Colon (tissue), 2 donors: Measurements from ENCODE around the gene APEH.

Source experiments
- FAIRE-seq: peaks from 2 replicates; lab custom pipeline; 2012; peaks lifted over from hg19 to GRCh38; lab: Jason Lieb, UNC
- donor health status: control.
- donor health status: control.

The APEH gene

DNA sequence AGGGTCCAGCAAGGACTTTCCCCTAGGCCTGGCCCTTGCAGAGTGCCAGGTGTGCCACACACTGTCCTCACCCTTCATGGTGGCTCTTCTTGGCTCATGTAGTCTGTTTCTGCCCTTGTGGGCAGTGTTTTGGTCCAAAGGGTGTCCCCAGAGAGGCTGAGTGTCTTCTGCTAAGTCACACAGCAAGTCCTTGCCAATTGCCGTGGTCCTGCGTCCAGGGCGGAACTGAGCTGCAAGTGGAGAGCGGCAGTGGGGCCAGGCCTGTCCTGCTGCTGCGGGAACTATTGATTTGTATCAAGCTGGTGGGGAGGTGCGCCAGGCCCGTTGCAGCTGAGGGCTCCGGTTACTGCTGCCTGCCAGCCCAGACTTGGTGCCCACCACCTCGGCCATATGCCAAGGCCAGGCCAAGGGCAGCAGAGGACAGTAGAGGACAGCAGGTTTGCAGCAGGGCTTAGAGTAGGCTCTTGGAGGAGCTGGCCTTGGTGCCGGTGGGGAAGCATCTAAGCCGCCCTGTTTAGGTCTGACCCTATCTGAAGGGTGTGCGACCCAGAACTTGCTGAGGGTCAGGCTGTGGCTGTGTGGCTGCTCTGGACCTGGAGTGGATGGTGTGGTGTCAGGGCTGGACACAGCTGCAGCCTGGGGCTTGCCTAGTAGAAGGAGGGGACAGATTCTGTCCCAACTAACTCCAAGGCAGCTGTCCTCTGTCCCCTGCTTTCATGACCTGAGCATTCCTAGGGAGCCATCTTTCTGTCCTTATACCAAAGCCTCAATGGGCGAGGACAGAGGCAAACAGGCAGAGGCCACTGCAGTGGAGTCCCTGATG is 40.8 kb downstream of the APEH start:
- FAIRE-seq = no peak

DNA sequence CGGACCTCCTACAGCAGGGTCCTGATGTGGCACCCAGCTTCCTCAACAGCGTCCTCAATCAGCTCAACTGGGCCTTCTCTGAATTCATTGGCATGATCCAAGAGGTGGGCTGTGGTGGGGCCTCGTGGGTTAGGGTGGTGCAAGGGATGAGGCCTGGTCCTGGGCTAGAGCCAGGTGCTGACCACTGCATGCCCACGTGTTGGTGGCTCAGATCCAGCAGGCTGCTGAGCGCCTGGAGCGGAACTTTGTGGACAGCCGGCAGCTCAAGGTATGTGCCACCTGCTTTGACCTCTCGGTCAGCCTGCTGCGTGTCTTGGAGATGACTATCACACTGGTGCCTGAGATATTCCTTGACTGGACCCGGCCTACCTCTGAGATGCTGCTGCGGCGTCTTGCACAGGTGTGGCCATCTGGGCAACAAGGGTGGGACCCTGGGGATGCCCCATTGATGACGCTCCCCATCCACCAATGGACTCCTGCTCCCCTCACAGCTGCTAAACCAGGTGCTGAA is 41.5 kb downstream of the APEH start:
- FAIRE-seq = no peak

GRCh38 chr3:49716169-49716568 is 42.0 kb downstream of the APEH start:
- FAIRE-seq = no peak

- no peak for FAIRE-seq
Observed at GRCh38 chr3:49716691-49717210, 42.6 kb downstream of the APEH start.

- FAIRE-seq = no peak
Observed at GRCh38 chr3:49717211-49717958, 43.2 kb downstream of the APEH start.

DNA sequence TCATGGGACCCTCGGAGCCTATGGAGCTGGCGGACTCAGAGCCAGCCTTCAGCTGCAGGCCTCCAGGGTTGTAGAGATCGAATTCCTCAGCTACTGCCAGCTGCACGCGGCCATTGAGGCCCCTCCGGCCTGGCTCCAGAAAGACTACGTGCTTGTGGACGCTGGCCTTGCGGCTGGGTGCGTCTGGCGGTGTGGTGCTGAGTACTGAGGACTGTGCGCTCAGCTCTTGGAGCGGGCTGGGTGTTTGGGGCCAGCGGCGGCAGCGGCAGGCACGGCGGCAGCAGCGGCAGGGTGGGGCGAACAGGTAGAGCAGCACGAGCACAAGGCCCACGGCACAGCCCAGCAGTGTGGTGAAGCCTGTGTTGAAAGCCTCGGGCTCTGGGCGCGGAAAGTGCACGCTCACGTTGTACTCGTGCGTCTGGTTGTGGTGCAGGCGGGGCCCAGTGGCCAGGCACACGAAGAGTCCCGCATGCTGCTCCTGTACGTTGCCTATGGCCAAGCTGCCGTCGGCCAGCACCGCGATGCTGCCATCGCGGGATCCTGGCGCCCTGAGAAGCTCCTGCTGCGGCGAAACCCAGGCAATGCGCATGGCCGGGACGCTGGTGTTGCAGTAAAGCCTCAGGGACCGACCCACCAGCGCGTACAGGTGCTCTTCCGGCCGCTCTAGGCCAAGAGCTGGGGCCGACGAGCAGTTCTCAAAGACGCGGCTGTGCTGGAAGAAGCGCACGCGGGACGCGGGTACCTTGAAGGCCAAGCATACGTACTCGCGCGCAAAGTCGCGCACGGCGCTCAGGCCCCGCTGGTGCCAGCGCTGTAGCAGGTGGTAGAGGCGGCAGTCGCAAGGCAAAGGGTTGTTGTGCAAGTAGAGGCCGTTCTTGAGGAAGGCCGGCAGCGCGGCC is 44.1 kb downstream of the APEH start:
- FAIRE-seq = no peak

DNA sequence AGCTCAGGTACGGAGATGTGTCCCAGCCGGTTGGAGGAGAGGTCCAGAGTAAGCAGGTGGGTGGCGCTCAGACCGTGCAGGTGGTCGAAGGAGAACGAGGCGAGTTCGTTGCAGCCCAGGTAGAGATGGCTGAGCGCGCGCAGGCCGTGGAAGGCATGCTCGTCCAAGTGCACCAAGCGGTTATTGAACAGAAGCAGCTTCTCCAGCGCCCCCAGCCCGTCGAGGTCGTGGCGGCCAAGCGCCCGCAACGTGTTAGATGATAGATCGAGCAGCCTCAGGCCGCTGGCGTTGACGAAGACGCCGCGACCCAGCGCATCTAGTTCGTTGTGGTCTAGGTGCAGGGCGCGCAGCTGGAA is 44.7 kb downstream of the APEH start:
- no peak for FAIRE-seq

- FAIRE-seq = no peak
Observed at GRCh38 chr3:49719214-49719884, 45.2 kb downstream of the APEH start, which contains the start of gene AMIGO3. TSS of gene AMIGO3 (minus strand) at chr3:49719684. CDS start at chr3:49719465, 219 bp downstream.

DNA sequence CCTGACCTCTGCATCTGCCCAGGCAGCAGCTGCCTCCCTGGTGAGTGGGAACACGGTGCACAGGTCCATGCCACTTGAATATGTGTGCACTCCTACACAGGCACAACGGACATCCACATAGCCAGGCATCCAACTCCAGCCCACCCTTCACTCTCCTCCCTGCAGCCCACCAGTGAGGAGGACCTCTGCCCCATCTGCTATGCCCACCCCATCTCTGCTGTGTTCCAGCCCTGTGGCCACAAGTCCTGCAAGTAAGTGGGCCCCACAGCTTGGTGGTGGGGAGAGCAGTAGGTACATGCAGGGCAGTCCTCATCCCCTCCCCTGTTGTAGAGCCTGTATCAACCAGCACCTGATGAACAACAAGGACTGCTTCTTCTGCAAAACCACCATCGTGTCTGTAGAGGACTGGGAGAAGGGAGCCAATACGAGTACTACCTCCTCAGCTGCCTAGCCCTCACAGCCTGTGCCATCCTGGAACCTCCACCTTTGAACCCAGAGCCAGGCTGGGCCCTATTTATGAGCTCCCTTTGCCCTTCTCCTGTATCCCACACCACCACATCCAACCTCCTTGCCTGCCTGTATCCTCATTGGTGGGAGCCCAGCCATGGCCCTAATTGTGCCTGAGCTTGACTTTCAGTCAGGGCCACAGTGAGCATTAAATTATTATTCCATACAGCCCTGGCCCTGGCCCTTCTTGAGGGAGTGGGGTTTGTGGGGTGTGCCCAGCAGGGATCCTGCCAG is 46.9 kb downstream of the APEH start:
- FAIRE-seq = no peak

GRCh38 chr3:49721596-49721895 is 47.4 kb downstream of the APEH start:
- FAIRE-seq = no peak

DNA sequence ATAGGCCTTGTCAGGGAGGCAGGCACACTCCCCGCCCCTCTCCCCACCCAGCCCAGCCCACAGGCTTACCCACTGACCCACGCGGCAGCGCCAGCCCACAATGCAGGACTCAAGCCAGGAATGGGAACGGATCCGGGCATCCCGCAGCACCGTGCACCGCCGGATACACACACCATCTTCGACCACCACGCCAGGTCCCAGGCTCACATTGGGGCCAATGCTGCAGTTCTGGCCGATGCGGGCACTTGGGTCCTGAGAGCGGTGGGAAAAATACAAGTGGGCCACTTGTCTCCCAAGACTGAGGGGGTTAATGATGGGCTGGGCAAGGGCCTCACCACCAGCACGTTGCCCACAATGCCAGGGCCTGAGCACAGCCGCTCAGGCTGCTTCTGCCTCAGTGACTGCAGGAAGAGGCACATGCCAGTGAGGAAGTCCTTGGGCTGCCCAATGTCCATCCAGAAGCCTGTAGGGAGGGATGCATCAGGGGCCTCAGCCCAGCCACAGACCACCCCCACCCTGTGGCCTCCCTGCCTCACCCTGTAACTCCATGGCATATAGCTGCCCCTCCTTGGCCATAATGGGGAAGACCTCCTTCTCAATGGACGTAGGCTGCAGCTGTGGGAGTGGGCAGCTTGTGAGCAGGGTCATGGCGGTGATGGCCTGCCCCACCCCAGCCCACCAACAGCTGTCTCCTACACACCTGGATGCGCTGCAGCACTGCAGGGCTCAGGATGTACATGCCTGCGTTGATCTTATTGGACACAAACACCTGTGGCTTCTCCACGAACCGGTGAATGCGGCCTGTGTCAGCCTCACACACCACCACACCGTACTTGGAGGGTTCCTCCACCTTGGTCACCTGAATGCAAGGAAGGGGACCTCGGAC is 48.0 kb downstream of the APEH start:
- no peak for FAIRE-seq

- no peak for FAIRE-seq
Observed at GRCh38 chr3:49722896-49723295, 48.7 kb downstream of the APEH start.

DNA sequence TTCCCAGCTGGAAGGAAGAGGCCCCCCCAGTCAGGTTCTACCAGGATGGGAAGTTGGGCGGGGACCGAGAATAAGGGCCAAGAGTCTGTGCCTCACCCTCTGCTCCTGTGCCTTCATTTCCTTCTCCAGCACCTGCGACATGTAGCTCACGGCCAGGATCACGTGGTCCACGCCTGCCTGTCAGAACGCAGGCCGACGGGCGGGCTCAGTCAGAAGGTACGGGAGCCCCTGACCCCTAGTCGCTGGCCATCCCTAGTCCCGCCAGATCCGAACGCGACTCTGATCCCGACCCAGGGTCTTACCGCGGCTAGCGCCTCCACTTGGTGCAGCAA is 49.1 kb downstream of the APEH start:
- no peak for FAIRE-seq

DNA sequence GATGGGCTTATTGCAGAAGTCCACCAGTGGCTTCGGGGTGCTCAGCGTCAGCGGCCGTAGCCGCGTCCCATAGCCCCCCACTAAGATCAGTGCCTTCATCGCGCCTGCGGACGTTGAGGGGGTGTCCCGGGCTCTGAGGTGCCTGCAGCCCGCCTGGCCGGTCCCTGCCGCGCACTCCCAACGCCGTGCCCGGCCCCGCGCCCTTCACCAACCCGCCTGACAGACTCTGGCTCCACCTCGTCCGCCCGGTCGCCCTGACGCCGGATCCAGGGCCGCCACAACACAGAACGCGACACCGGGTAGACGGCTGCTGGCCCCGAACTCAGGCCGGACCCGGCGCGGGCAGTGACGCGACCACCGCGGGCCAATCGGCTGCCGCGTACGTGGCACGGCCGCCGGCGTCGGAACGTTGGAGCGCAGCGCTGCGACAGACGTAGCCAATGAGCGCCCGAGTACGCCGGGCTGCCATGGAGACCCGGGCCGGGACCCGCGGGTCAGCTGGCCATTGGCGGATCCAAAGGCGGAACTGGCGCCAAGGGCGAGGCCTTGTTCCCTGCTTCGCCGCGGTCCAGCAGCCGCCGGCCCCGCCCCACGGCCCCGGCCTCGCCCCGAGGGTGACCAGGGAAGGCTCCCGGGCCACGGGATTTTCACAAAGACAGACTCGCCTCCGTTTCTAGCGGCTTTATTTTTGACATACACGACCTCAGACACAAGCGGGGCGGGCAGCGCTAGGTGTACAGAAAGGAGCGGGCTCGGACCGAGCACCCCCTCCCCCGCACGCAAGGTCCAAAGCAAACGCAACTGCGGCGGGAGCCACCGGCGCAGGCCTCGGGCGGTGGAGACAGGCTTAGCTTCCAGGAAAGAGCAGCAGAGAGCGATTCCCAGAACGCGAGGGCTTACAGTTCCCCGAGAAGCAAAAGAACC is 49.7 kb downstream of the APEH start, which contains the start of gene GMPPB:
Gene GMPPB, minus strand, starts transcription at position 324 of the 924 bp plus-strand sequence. Its CDS starts 225 bp downstream, at position 99.
- FAIRE-seq = no peak

- FAIRE-seq = no peak
Observed at GRCh38 chr3:49724586-49724985, 50.4 kb downstream of the APEH start.

GRCh38 chr3:49725906-49726681 is 51.9 kb downstream of the APEH start:
- FAIRE-seq = no peak

DNA sequence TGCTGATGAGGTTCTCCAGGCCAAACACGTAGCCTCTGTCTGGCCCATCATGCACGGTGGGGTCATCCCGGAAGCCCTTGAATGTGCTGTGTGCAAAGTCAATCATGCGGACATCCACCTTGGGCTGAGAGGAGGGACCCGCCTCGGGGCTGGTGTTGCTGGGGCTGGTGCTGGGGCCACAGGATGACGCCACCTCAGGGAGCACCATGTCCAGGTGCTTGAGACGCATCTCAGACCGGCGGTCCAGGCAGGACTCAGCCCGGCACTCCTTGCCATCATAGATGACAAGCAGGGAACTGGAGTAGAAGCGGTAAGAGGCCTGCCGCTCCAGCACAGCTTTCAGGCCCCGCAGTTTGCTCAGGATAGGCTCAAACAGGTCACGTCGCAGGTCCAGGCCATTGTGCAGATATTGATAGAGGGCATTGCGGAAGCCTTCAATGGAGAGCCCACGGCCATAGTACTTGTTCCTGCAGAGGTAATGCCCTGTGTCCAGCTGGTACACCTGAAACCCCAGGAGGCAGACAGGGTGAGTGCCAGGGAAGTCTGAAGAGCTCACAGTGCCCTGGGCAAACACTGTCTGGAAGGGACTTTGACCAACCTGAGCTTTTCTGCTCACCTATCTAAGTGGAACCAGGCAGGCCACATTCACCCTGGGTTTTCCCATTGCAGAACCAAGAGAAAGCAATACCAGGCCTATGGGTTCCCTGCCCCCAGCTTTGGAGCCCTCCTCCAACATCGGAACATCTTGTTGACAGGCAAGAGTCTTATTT is 53.2 kb downstream of the APEH start:
- no peak for FAIRE-seq
